ENCODE data around the gene AVPR1A.

Gene AVPR1A

GRCh38 chr12:63133981-63134380 is 17.0 kb downstream of the AVPR1A start:
- Histone ChIP-seq H3K79me2 (no peaks in the 10 kb centered on the region), H2AFZ (no peak overlapping the region), H3K27me3 (ENCODE audit: control insufficient read depth, insufficient read depth, low read length) (no peaks in the 10 kb centered on the region), H3K27ac (no peak overlapping the region), H3K4me2 (ENCODE audit: low read length) (no peak overlapping the region), H3K4me3 (ENCODE audit: low read depth, low read length) (no peak overlapping the region), H3K36me3 (ENCODE audit: control insufficient read depth, insufficient read depth, low read length) (no peaks in the 10 kb centered on the region), H3K9me3 (ENCODE audit: control insufficient read depth, low read length) (no peaks in the 10 kb centered on the region), H3K4me1 (no peaks in the 10 kb centered on the region), H3K9ac (no peak overlapping the region)
- no peak for TF ChIP-seq CTCF (IDR thresholded peaks at IDR 0.05)

- Histone ChIP-seq H3K4me2 (ENCODE audit: low read length) (no peak overlapping the region), H3K9ac (no peak overlapping the region), H3K27me3 (ENCODE audit: control insufficient read depth, insufficient read depth, low read length) (no peaks in the 10 kb centered on the region), H3K4me3 (ENCODE audit: low read depth, low read length) (no peak overlapping the region), H3K27ac (no peak overlapping the region), H3K4me1 (no peaks in the 10 kb centered on the region), H3K36me3 (ENCODE audit: control insufficient read depth, insufficient read depth, low read length) (no peaks in the 10 kb centered on the region), H3K9me3 (ENCODE audit: control insufficient read depth, low read length) (no peaks in the 10 kb centered on the region), H2AFZ (no peak overlapping the region), H3K79me2 (no peaks in the 10 kb centered on the region)
- no peak for TF ChIP-seq CTCF (IDR thresholded peaks at IDR 0.05)
Observed at GRCh38 chr12:63132201-63132600, 18.8 kb downstream of the AVPR1A start.

GRCh38 chr12:63129927-63130326 is 21.1 kb downstream of the AVPR1A start:
- H3K36me3 ChIP-seq (ENCODE audit: control insufficient read depth, insufficient read depth, low read length) = no peaks in the 10 kb centered on the region
- H3K4me3 ChIP-seq (ENCODE audit: low read depth, low read length) = no peak overlapping the region
- H3K9ac ChIP-seq = no peak overlapping the region
- no peaks in the 10 kb centered on the region for H3K9me3 ChIP-seq (ENCODE audit: control insufficient read depth, low read length)
- H3K4me2 ChIP-seq (ENCODE audit: low read length) = no peak overlapping the region
- no peak for TF ChIP-seq CTCF (IDR thresholded peaks at IDR 0.05)
- H3K4me1 ChIP-seq = no peaks in the 10 kb centered on the region
- H2AFZ ChIP-seq = no peak overlapping the region
- H3K27ac ChIP-seq = no peak overlapping the region
- no peaks in the 10 kb centered on the region for H3K79me2 ChIP-seq
- H3K27me3 ChIP-seq (ENCODE audit: control insufficient read depth, insufficient read depth, low read length) = no peaks in the 10 kb centered on the region

GRCh38 chr12:63124778-63125177 is 26.2 kb downstream of the AVPR1A start:
- Histone ChIP-seq H3K27ac (no peak overlapping the region), H3K4me2 (ENCODE audit: low read length) (no peak overlapping the region), H3K9ac (no peak overlapping the region), H3K9me3 (ENCODE audit: control insufficient read depth, low read length) (no peaks in the 10 kb centered on the region), H3K4me3 (ENCODE audit: low read depth, low read length) (no peak overlapping the region), H2AFZ (no peak overlapping the region), H3K79me2 (no peaks in the 10 kb centered on the region), H3K27me3 (ENCODE audit: control insufficient read depth, insufficient read depth, low read length) (no peaks in the 10 kb centered on the region), H3K4me1 (no peaks in the 10 kb centered on the region), H3K36me3 (ENCODE audit: control insufficient read depth, insufficient read depth, low read length) (no peaks in the 10 kb centered on the region)
- TF ChIP-seq CTCF (IDR thresholded peaks at IDR 0.05) = no peak

- H3K79me2 ChIP-seq = no peaks in the 10 kb centered on the region
- no peak overlapping the region for H3K4me3 ChIP-seq (ENCODE audit: low read depth, low read length)
- peak; percentile 88 for TF ChIP-seq CTCF (IDR thresholded peaks at IDR 0.05)
- no peak overlapping the region for H3K27ac ChIP-seq
- H3K36me3 ChIP-seq (ENCODE audit: control insufficient read depth, insufficient read depth, low read length) = no peaks in the 10 kb centered on the region
- H3K9ac ChIP-seq = no peak overlapping the region
- no peak overlapping the region for H3K4me2 ChIP-seq (ENCODE audit: low read length)
- no peaks in the 10 kb centered on the region for H3K27me3 ChIP-seq (ENCODE audit: control insufficient read depth, insufficient read depth, low read length)
- no peaks in the 10 kb centered on the region for H3K4me1 ChIP-seq
- no peaks in the 10 kb centered on the region for H3K9me3 ChIP-seq (ENCODE audit: control insufficient read depth, low read length)
- no peak overlapping the region for H2AFZ ChIP-seq
Observed at GRCh38 chr12:63103494-63104131, 47.4 kb downstream of the AVPR1A start.

Measured in parathyroid adenoma (tissue), 2 donors.